Measurements from ENCODE around the gene LMOD3. TPM values are rescaled to one million over a fixed set of nuclear protein-coding genes. Genes with fewer than 3 reads are reported as not detected.

Gene LMOD3
- polyA plus RNA-seq, 3 donors = not detected

GRCh38 chr3:69166446-69166845, 44.1 kb upstream of the LMOD3 start:
- peaks cover 12 to 16% of the 10 kb centered on the region in 2 donors for H3K36me3 ChIP-seq (replicated peaks in 1 of 2; ENCODE audit: control insufficient read depth in 1 of 2, insufficient read depth in 2 of 2, low read length in 2 of 2)
- no peaks in the 10 kb centered on the region for H4K20me1 ChIP-seq (ENCODE audit: insufficient read depth, low read length)
- no peak for TF ChIP-seq CTCF (IDR thresholded peaks at IDR 0.05)
- Mint-ChIP-seq H3K9me3 (no peaks in the 10 kb centered on the region), H3K4me1 (peaks cover 3% of the 10 kb centered on the region), H3K36me3 (peaks cover 12% of the 10 kb centered on the region in 2 donors), H3K4me3 (no peak overlapping the region), H3K27ac (no peak overlapping the region), H3K27me3 (ENCODE audit: low read depth in 3 of 3) (no peaks in the 10 kb centered on the region)
- intact Hi-C loops (cut with micrococcal nuclease) = loop anchor here (10.0 kb wide), 1 partner anchor 248 kb away; no protein-coding TSS in a partner anchor
- H3K27ac ChIP-seq (ENCODE audit: low read depth in 1 of 2, low read length in 2 of 2) = no peak overlapping the region
- 100% methylated on average over 1 of the region's 1 CpG for WGBS (ENCODE audit: insufficient coverage)
- H3K9me3 ChIP-seq (replicated peaks in 1 of 2; ENCODE audit: control insufficient read depth in 1 of 2, insufficient read depth in 1 of 2, low read length in 2 of 2) = no peaks in the 10 kb centered on the region
- H3K4me2 ChIP-seq (replicated peaks; ENCODE audit: extremely low read depth, low read length, poor library complexity, severe bottlenecking) = no peak overlapping the region
- H3K79me2 ChIP-seq (ENCODE audit: insufficient read depth, low read length) = no peaks in the 10 kb centered on the region
- DNase-seq = no peak
- H2AFZ ChIP-seq (ENCODE audit: insufficient read depth, low read depth, low read length, poor library complexity, severe bottlenecking) = no peak overlapping the region
- H3K4me3 ChIP-seq (replicated peaks in 1 of 3; ENCODE audit: low read depth in 2 of 3, low read length in 3 of 3) = no peak overlapping the region
- H3K27me3 ChIP-seq (ENCODE audit: control insufficient read depth in 2 of 2, insufficient read depth in 2 of 2, low read length in 2 of 2) = no peaks in the 10 kb centered on the region
- H3K9ac ChIP-seq (ENCODE audit: insufficient read depth, low read length, poor library complexity, severe bottlenecking) = no peak overlapping the region
- no peaks in the 10 kb centered on the region for H3K4me1 ChIP-seq (ENCODE audit: control insufficient read depth in 1 of 2, insufficient read depth in 2 of 2, low read length in 2 of 2)

DNA sequence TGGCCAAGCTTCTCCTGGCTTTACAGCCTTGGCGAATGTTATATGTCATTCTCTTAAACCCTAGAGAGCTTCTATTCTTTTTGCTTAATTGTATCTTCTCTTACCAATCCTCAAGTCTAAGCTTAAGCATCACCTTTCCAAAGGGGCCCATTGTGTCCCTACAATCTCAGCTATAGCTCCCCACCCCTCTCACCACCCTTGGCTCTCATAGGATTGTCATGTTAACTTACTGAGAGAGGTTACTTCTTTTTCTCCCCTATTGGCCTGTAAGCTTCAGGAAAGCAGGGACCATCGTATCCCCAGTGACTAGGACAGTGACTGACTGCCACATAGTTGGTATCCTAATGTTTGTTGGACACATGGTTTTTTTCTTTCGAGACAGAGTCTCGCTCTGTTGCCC, 43.3 kb upstream of the LMOD3 start:
- Mint-ChIP-seq H3K36me3 (peaks cover 5% of the 10 kb centered on the region in 2 donors), H3K27ac (no peak overlapping the region), H3K27me3 (ENCODE audit: low read depth in 3 of 3) (no peaks in the 10 kb centered on the region), H3K4me3 (no peak overlapping the region), H3K9me3 (no peaks in the 10 kb centered on the region), H3K4me1 (peaks cover 3% of the 10 kb centered on the region)
- H3K4me1 ChIP-seq (ENCODE audit: control insufficient read depth in 1 of 2, insufficient read depth in 2 of 2, low read length in 2 of 2) = no peaks in the 10 kb centered on the region
- H3K79me2 ChIP-seq (ENCODE audit: insufficient read depth, low read length) = no peaks in the 10 kb centered on the region
- intact Hi-C loops (cut with micrococcal nuclease) = loop anchor here (10.0 kb wide), 1 partner anchor 249 kb away; no protein-coding TSS in a partner anchor
- H3K36me3 ChIP-seq (replicated peaks in 1 of 2; ENCODE audit: control insufficient read depth in 1 of 2, insufficient read depth in 2 of 2, low read length in 2 of 2) = peaks cover 5 to 8% of the 10 kb centered on the region in 2 donors
- H3K9ac ChIP-seq (ENCODE audit: insufficient read depth, low read length, poor library complexity, severe bottlenecking) = no peak overlapping the region
- no peaks in the 10 kb centered on the region for H4K20me1 ChIP-seq (ENCODE audit: insufficient read depth, low read length)
- H3K4me2 ChIP-seq (replicated peaks; ENCODE audit: extremely low read depth, low read length, poor library complexity, severe bottlenecking) = no peak overlapping the region
- no peak overlapping the region for H2AFZ ChIP-seq (ENCODE audit: insufficient read depth, low read depth, low read length, poor library complexity, severe bottlenecking)
- WGBS (ENCODE audit: insufficient coverage) = 100% methylated on average over 1 of the region's 4 CpGs
- TF ChIP-seq CTCF (IDR thresholded peaks at IDR 0.05) = no peak
- no peak overlapping the region for H3K4me3 ChIP-seq (replicated peaks in 1 of 3; ENCODE audit: low read depth in 2 of 3, low read length in 3 of 3)
- no peak for DNase-seq
- no peaks in the 10 kb centered on the region for H3K27me3 ChIP-seq (ENCODE audit: control insufficient read depth in 2 of 2, insufficient read depth in 2 of 2, low read length in 2 of 2)
- H3K27ac ChIP-seq (ENCODE audit: low read depth in 1 of 2, low read length in 2 of 2) = no peak overlapping the region
- no peaks in the 10 kb centered on the region for H3K9me3 ChIP-seq (replicated peaks in 1 of 2; ENCODE audit: control insufficient read depth in 1 of 2, insufficient read depth in 1 of 2, low read length in 2 of 2)
